ENCODE data around the gene NAB2.

DNA sequence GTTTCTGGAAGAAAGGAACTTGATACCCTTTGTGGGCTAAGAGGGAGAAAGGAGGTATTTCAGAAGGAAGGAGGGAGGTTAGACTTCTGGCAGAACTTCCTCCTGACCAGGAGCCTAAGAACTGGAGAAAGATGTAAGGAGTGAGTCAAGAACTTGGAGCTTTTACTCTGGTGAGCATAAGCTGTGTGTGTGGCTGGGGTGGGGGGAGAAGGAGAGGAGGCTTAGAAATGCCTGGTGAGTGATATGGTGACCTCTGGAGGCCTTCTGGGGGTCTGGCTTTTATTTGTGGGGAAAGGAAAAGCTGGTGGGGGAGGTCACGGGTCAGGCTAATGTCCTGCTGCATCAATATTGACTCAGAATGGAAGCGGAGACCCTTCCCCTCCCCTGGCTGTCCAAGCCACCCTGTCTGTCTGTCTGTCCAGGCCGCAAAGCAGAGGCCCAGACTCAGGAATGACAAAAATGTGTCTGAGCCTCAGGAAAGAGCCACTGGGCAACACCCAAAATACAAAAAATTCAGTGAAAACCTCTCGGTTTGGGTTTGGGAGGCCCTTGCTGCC lies 44.2 kb downstream of the NAB2 start:
- TF ChIP-seq RBFOX2 (IDR thresholded peaks at IDR 0.05; ENCODE audit: low read depth, low read length) (no peak), POLR2A (conservative IDR thresholded peaks at IDR 0.05) (no peak), POLR2AphosphoS5 (IDR thresholded peaks at IDR 0.05; ENCODE audit: control insufficient read depth, insufficient read depth, low read depth, low read length) (no peak), TAF1 (IDR thresholded peaks at IDR 0.05; ENCODE audit: control insufficient read depth, extremely low read depth, insufficient read depth, low read length, severe bottlenecking) (no peak), E2F1 (CRISPR knock-in tag; IDR thresholded peaks at IDR 0.05) (no peak), POLR3A (IDR thresholded peaks at IDR 0.05; ENCODE audit: borderline replicate concordance, extremely low read depth, insufficient read depth, insufficient read length) (no peak), YY1 (IDR thresholded peaks at IDR 0.05; ENCODE audit: borderline replicate concordance in 1 of 3, control insufficient read depth in 1 of 3, extremely low read depth in 1 of 3, insufficient read depth in 3 of 3, insufficient read length in 1 of 3, insufficient replicate concordance in 2 of 3, low read depth in 1 of 3, low read length in 2 of 3) (no peak), ZNF184 (CRISPR knock-in tag; IDR thresholded peaks at IDR 0.05) (no peak), ZNF217 (CRISPR knock-in tag; IDR thresholded peaks at IDR 0.05) (no peak)
- TF ChIP-seq, protein P1, sequence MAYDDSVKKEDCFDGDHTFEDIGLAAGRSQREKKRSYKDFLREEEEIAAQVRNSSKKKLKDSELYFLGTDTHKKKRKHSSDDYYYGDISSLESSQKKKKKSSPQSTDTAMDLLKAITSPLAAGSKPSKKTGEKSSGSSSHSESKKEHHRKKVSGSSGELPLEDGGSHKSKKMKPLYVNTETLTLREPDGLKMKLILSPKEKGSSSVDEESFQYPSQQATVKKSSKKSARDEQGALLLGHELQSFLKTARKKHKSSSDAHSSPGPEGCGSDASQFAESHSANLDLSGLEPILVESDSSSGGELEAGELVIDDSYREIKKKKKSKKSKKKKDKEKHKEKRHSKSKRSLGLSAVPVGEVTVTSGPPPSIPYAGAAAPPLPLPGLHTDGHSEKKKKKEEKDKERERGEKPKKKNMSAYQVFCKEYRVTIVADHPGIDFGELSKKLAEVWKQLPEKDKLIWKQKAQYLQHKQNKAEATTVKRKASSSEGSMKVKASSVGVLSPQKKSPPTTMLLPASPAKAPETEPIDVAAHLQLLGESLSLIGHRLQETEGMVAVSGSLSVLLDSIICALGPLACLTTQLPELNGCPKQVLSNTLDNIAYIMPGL (CRISPR knock-in tag; IDR thresholded peaks at IDR 0.05), result no peak
- TF ChIP-seq, protein P2, sequence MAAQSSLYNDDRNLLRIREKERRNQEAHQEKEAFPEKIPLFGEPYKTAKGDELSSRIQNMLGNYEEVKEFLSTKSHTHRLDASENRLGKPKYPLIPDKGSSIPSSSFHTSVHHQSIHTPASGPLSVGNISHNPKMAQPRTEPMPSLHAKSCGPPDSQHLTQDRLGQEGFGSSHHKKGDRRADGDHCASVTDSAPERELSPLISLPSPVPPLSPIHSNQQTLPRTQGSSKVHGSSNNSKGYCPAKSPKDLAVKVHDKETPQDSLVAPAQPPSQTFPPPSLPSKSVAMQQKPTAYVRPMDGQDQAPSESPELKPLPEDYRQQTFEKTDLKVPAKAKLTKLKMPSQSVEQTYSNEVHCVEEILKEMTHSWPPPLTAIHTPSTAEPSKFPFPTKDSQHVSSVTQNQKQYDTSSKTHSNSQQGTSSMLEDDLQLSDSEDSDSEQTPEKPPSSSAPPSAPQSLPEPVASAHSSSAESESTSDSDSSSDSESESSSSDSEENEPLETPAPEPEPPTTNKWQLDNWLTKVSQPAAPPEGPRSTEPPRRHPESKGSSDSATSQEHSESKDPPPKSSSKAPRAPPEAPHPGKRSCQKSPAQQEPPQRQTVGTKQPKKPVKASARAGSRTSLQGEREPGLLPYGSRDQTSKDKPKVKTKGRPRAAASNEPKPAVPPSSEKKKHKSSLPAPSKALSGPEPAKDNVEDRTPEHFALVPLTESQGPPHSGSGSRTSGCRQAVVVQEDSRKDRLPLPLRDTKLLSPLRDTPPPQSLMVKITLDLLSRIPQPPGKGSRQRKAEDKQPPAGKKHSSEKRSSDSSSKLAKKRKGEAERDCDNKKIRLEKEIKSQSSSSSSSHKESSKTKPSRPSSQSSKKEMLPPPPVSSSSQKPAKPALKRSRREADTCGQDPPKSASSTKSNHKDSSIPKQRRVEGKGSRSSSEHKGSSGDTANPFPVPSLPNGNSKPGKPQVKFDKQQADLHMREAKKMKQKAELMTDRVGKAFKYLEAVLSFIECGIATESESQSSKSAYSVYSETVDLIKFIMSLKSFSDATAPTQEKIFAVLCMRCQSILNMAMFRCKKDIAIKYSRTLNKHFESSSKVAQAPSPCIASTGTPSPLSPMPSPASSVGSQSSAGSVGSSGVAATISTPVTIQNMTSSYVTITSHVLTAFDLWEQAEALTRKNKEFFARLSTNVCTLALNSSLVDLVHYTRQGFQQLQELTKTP (IDR thresholded peaks at IDR 0.05; ENCODE audit: low read depth in 1 of 2, partially characterized antibody in 2 of 2), result no peak

All from K562 (cell line).